H1 (cell line): Measurements from ENCODE around the gene ZNF441. TPM values are rescaled to one million over a fixed set of nuclear protein-coding genes. Genes with fewer than 3 reads are reported as not detected.

Source experiments
- CTCF ChIA-PET: fragments of 300-600 bp; sonication (Branson Sonifier 250); formaldehyde crosslinking; loops from one replicate; lab custom pipeline; 2021; ENCODE audit not compliant: partially characterized antibody; lab: Charles Lee
- POLR2A ChIA-PET: fragments of 300-600 bp; sonication (Branson Sonifier 250); formaldehyde crosslinking; loops from one replicate; lab custom pipeline; 2021; ENCODE audit warnings: inconsistent platforms; ENCODE audit not compliant: partially characterized antibody; lab: Charles Lee
- DNase-seq, 2 experiments: peaks; one replicate each; pipeline versions ENCODE4 v3.0.0 to v3.0.0-alpha.2; 2010 to 2022; ENCODE audit warnings: low spot score in 2 of 2, low read depth in 1 of 2, mixed read lengths in 1 of 2
- FAIRE-seq: peaks from 2 replicates; lab custom pipeline; 2011; peaks lifted over from hg19 to GRCh38; lab: Jason Lieb, UNC
- H2AFZ ChIP-seq: 2 replicates; pipeline ENCODE4 v1.8.1; 2012; ENCODE audit warnings: low read length, inconsistent platforms
- H2AK5ac ChIP-seq: 2 replicates; pipeline ENCODE4 v1.6.1; 2013; ENCODE audit warnings: low read depth, low read length
- H2BK120ac ChIP-seq: replicated peaks from 2 replicates; pipeline ENCODE3; 2013; ENCODE audit warnings: low read depth, low read length, inconsistent platforms
- H2BK12ac ChIP-seq: 2 replicates; pipeline ENCODE4 v1.6.1; 2013; ENCODE audit warnings: low read depth, low read length
- H2BK15ac ChIP-seq: 2 replicates; pipeline ENCODE4 v1.6.1; 2013; ENCODE audit warnings: low read length
- H2BK20ac ChIP-seq: 2 replicates; pipeline ENCODE4 v1.6.1; 2013; ENCODE audit warnings: low read length
- H2BK5ac ChIP-seq: 2 replicates; pipeline ENCODE4 v1.6.1; 2013; ENCODE audit warnings: low read depth, low read length
- H3K14ac ChIP-seq: 2 replicates; pipeline ENCODE4 v1.6.1; 2013; ENCODE audit warnings: inconsistent platforms; ENCODE audit not compliant: insufficient read length
- H3K18ac ChIP-seq: 2 replicates; pipeline ENCODE4 v1.6.1; 2013; ENCODE audit warnings: low read length; ENCODE audit errors: extremely low read depth
- H3K23ac ChIP-seq: 2 replicates; pipeline ENCODE4 v1.6.1; 2013; ENCODE audit warnings: inconsistent platforms; ENCODE audit not compliant: insufficient read length
- H3K23me2 ChIP-seq: 2 replicates; pipeline ENCODE4 v1.6.1; 2013; ENCODE audit warnings: low read depth, low read length
- H3K27ac ChIP-seq: 2 replicates; pipeline ENCODE4 v1.6.1; 2011; ENCODE audit warnings: low read depth, low read length, inconsistent platforms
- H3K27me3 ChIP-seq, 4 experiments: replicated peaks in 1 of 4; 1 replicate in 1 of 4; 2 replicates in 3 of 4; pipeline versions ENCODE4 v1.6.1 to v1.8.1; 2011 to 2013; ENCODE audit warnings: low read length in 3 of 4, mild to moderate bottlenecking in 3 of 4, inconsistent platforms in 2 of 4, mixed read lengths in 2 of 4, moderate library complexity in 1 of 4; ENCODE audit not compliant: control insufficient read depth in 3 of 4, insufficient read depth in 3 of 4; ENCODE audit errors: extremely low read depth in 1 of 4
- H3K36me3 ChIP-seq, 4 experiments: 2 replicates each; pipeline versions ENCODE4 v1.6.1 to v1.8.1; 2011 to 2013; ENCODE audit warnings: mild to moderate bottlenecking in 4 of 4, low read length in 3 of 4, moderate library complexity in 2 of 4, control low read depth in 1 of 4, inconsistent platforms in 1 of 4; ENCODE audit not compliant: insufficient read depth in 4 of 4, control insufficient read depth in 2 of 4
- H3K4ac ChIP-seq: replicated peaks from 2 replicates; pipeline ENCODE3; 2013; ENCODE audit warnings: low read length, low read depth, mixed read lengths, inconsistent platforms; ENCODE audit not compliant: insufficient read length
- H3K4me1 ChIP-seq, 4 experiments: replicated peaks in 1 of 4; 1 replicate in 1 of 4; 2 replicates in 3 of 4; pipeline versions ENCODE4 v1.6.1 to v1.8.1; 2011 to 2013; ENCODE audit warnings: low read length in 3 of 4, inconsistent platforms in 2 of 4, mixed read lengths in 1 of 4; ENCODE audit not compliant: insufficient read depth in 4 of 4, control insufficient read depth in 3 of 4
- H3K4me2 ChIP-seq, 2 experiments: 2 replicates each; pipeline versions ENCODE4 v1.6.1 to v1.8.1; 2011 to 2013; ENCODE audit warnings: low read depth in 2 of 2, low read length in 2 of 2, control low read depth in 1 of 2, inconsistent platforms in 1 of 2, mild to moderate bottlenecking in 1 of 2; ENCODE audit not compliant: insufficient read depth in 1 of 2
- H3K4me3 ChIP-seq, 4 experiments: fragments of 200-600, 300-600 bp in 1 of 4; sonication (generic), shearing (Covaris generic), sonication (Bioruptor Twin) in 1 of 4; 2 replicates each; pipeline versions ENCODE4 v1.5.1 to v1.8.1; 2011 to 2016; ENCODE audit warnings: low read length in 4 of 4, low read depth in 3 of 4, control low read depth in 2 of 4, inconsistent platforms in 2 of 4, mild to moderate bottlenecking in 2 of 4, mixed read lengths in 1 of 4, moderate library complexity in 1 of 4; ENCODE audit not compliant: insufficient read depth in 2 of 4; ENCODE audit errors: extremely low read depth in 1 of 4
- H3K56ac ChIP-seq: replicated peaks from 2 replicates; pipeline ENCODE3; 2013; ENCODE audit warnings: low read depth, mild to moderate bottlenecking, mixed read lengths, low read length, inconsistent platforms; ENCODE audit not compliant: insufficient read length
- H3K79me1 ChIP-seq: 2 replicates; pipeline ENCODE4 v1.6.1; 2013; ENCODE audit warnings: low read depth, low read length, control low read depth
- H3K79me2 ChIP-seq, 2 experiments: 2 replicates each; pipeline versions ENCODE4 v1.6.1 to v1.8.1; 2012 to 2013; ENCODE audit warnings: low read length in 2 of 2, mild to moderate bottlenecking in 2 of 2, inconsistent platforms in 1 of 2; ENCODE audit not compliant: insufficient read depth in 2 of 2, control insufficient read depth in 1 of 2
- H3K9ac ChIP-seq, 4 experiments: replicated peaks in 1 of 4; 1 replicate in 1 of 4; 2 replicates in 3 of 4; pipeline versions ENCODE4 v1.6.1 to v1.8.1; 2011 to 2013; ENCODE audit warnings: low read depth in 3 of 4, low read length in 3 of 4, control low read depth in 2 of 4, mild to moderate bottlenecking in 2 of 4, moderate library complexity in 2 of 4, inconsistent platforms in 1 of 4; ENCODE audit errors: extremely low read depth in 1 of 4
- H3K9me3 ChIP-seq, 2 experiments: 2 replicates each; pipeline versions ENCODE4 v1.6.1 to v1.8.1; 2012 to 2013; ENCODE audit warnings: mild to moderate bottlenecking in 2 of 2, moderate library complexity in 2 of 2, control low read depth in 1 of 2, inconsistent platforms in 1 of 2, low read depth in 1 of 2, low read length in 1 of 2, mixed read lengths in 1 of 2; ENCODE audit not compliant: insufficient read depth in 2 of 2
- H4K20me1 ChIP-seq, 2 experiments: replicated peaks in 1 of 2; 2 replicates each; pipeline versions ENCODE3 to v1.8.1; 2011 to 2013; ENCODE audit warnings: inconsistent platforms in 2 of 2, low read length in 2 of 2, mild to moderate bottlenecking in 1 of 2; ENCODE audit not compliant: insufficient read depth in 2 of 2, control insufficient read depth in 1 of 2
- H4K5ac ChIP-seq: 2 replicates; pipeline ENCODE4 v1.6.1; 2013; ENCODE audit warnings: low read length, low read depth, mixed read lengths, inconsistent platforms; ENCODE audit not compliant: insufficient read length
- H4K8ac ChIP-seq: 2 replicates; pipeline ENCODE4 v1.8.0; 2013; ENCODE audit warnings: mild to moderate bottlenecking, moderate library complexity, low read length, inconsistent platforms; ENCODE audit not compliant: insufficient read depth; ENCODE audit errors: extremely low read depth
- H4K91ac ChIP-seq: replicated peaks from 2 replicates; pipeline ENCODE3; 2013; ENCODE audit warnings: low read length, mixed read lengths, inconsistent platforms; ENCODE audit not compliant: insufficient read length
- BRCA1 ChIP-seq: IDR thresholded peaks from 2 replicates; pipeline ENCODE4 v1.6.1; 2012; ENCODE audit warnings: low read depth, low read length, improper control_type of control experiment
- CBX5 ChIP-seq: fragments of 300-800, 300-1000 bp; sonication (generic); IDR thresholded peaks from 2 replicates; pipeline ENCODE4 v1.7.1; 2016; ENCODE audit warnings: antibody characterized with exemption, low read length, low read depth
- EP300 ChIP-seq, 2 experiments: IDR thresholded peaks; 1 replicate in 1 of 2; 2 replicates in 1 of 2; pipeline ENCODE4 v1.6.1; 2011 to 2012; ENCODE audit warnings: low read depth in 2 of 2, low read length in 2 of 2, mild to moderate bottlenecking in 2 of 2, borderline replicate concordance in 1 of 2, inconsistent platforms in 1 of 2, moderate library complexity in 1 of 2
- KDM1A ChIP-seq: fragments of 200-600, 300-600 bp; sonication (generic); IDR thresholded peaks from 2 replicates; pipeline ENCODE4 v1.7.1; 2016; ENCODE audit warnings: mild to moderate bottlenecking, low read length, borderline replicate concordance
- RAD21 ChIP-seq, 2 experiments: IDR thresholded peaks in 1 of 2; conservative IDR thresholded peaks in 1 of 2; 2 replicates each; pipeline ENCODE4 v1.6.1; 2011; ENCODE audit warnings: low read depth in 2 of 2, low read length in 2 of 2, improper control_type of control experiment in 1 of 2, inconsistent platforms in 1 of 2, mild to moderate bottlenecking in 1 of 2, moderate library complexity in 1 of 2
- SP2 ChIP-seq: IDR thresholded peaks from 2 replicates; pipeline ENCODE4 v1.6.1; 2012; ENCODE audit warnings: mild to moderate bottlenecking, low read length, inconsistent platforms
- SP4 ChIP-seq: IDR thresholded peaks from 2 replicates; pipeline ENCODE4 v1.6.1; 2012; ENCODE audit warnings: low read length, inconsistent platforms
- TBP ChIP-seq: IDR thresholded peaks from 2 replicates; pipeline ENCODE4 v1.6.1; 2011; ENCODE audit warnings: low read depth, low read length, improper control_type of control experiment
- TCF12 ChIP-seq: IDR thresholded peaks from 2 replicates; pipeline ENCODE4 v1.6.1; 2011; ENCODE audit warnings: low read depth, mild to moderate bottlenecking, low read length
- WGBS, 2 experiments: shearing (Covaris generic) in 1 of 2; methylation state at CpG; one replicate each; pipeline versions ENCODE4 v1.1.6 to v1.1.7; 2013 to 2015; ENCODE audit warnings: low lambda C conversion rate in 2 of 2, mixed read lengths in 2 of 2, inconsistent platforms in 1 of 2, low coverage in 1 of 2, missing lambda C conversion rate in 1 of 2; ENCODE audit not compliant: insufficient replicate concordance in 2 of 2, insufficient coverage in 1 of 2, insufficient read length in 1 of 2; ENCODE audit errors: extremely low coverage in 1 of 2, missing lambda C conversion rate in 1 of 2; 5-methylcytosine and 5-hydroxymethylcytosine counted together
- polyA plus RNA-seq, 7 experiments: library from polyadenylated mRNA; depleted of rRNA in 3 of 7; stranded (reverse) in 5 of 7; unstranded in 2 of 7; fragments of >200 nt in 5 of 7; fragments of 200-250 nt in 2 of 7; gene quantifications; 1 replicate in 5 of 7; 2 replicates in 1 of 7; 4 replicates in 1 of 7; pipeline versions ENCODE4 v1.2.1 to v1.2.3, GENCODE V29; 2011 to 2013; ENCODE audit warnings: missing spikeins in 2 of 7, mixed read lengths in 2 of 7
- total RNA-seq: library from RNA; stranded (reverse); fragmentation: NEBNext Ultra II Directional; extraction: Animal tissue kit (Norgen Biotek cat#: 25700); gene quantifications from 2 replicates; pipeline ENCODE4 v1.2.1, GENCODE V29; 2021

ZNF441 gene
- total and polyA plus RNA-seq, 2 of the 8 experiments (the other 6 are each of a cell fraction or from before 2014, with no cell fraction given) = 0.09 to 0.48 TPM

DNA sequence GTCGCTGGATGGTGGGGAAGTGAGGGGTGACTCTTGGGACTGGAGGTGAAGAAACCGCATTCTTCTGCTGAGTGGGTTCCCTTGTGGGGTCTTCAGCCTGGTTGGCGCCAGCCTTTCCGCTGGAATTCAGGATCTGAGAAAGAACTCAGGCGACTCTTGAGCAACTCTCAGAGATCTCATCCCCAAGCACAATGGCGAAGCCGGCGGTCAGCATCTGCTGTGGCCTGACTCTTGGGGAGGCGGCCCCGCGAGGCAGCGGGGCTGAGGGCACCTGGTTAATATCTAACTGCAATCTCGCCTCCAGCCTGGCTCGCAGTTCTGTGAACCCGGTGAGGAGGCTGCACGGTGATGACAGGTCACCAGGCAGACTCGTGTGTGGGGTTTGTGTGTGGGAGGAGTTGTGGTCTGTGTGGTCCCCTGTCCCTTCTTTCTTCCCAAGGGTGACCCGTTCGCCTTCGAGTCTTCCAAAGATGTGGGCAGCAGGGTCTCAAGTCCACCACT, 883 bp downstream of the ZNF441 start:
- H2AFZ ChIP-seq = 0 out of 2 replicates have a peak overlapping the region, but pooled peaks have one; percentile 92
- no peaks in the 10 kb centered on the region for H3K23me2 ChIP-seq
- FAIRE-seq = no peak
- H3K79me2 ChIP-seq = no peaks in the 10 kb centered on the region
- H3K9ac ChIP-seq = no peak overlapping the region; a peak in 2 of 7 replicates
- peak in 1 of 2 experiments; percentile 43 for DNase-seq
- no peak overlapping the region for H4K5ac ChIP-seq
- H2BK120ac ChIP-seq = no peak overlapping the region
- no peaks in the 10 kb centered on the region for H3K4me1 ChIP-seq
- no peak overlapping the region for H3K27ac ChIP-seq
- H4K8ac ChIP-seq = peak overlapping the region; percentile 79; the same call in 1 of the 2 replicates
- no peak overlapping the region for H3K23ac ChIP-seq
- no peak overlapping the region for H3K56ac ChIP-seq
- TF ChIP-seq TBP (no peak), RAD21 (IDR thresholded peaks at IDR 0.05 in 1 of 2, conservative IDR thresholded peaks at IDR 0.05 in 1 of 2; ENCODE audit: low read depth in 2 of 2, low read length in 2 of 2) (no peak), BRCA1 (no peak), KDM1A (no peak), SP2 (no peak), CBX5 (no peak), SP4 (no peak), EP300 (IDR thresholded peaks at IDR 0.05; ENCODE audit: borderline replicate concordance in 1 of 2, low read depth in 2 of 2, low read length in 2 of 2) (no peak), TCF12 (no peak)
- H3K27me3 ChIP-seq = peaks cover 3 to 20% (median 15%) of the 10 kb centered on the region in 4 experiments
- no peaks in the 10 kb centered on the region for H3K79me1 ChIP-seq
- H4K91ac ChIP-seq = no peak overlapping the region
- no peak overlapping the region for H2BK12ac ChIP-seq
- no peak overlapping the region for H2BK20ac ChIP-seq
- no peaks in the 10 kb centered on the region for H4K20me1 ChIP-seq
- no peak overlapping the region for H2AK5ac ChIP-seq
- no peak overlapping the region for H3K18ac ChIP-seq
- no peak overlapping the region for H3K14ac ChIP-seq
- no peaks in the 10 kb centered on the region for H3K36me3 ChIP-seq
- 75% methylated on average over 18 of the region's 20 CpGs; no CpG with 5 or more reads in 1 of the 2 experiments for WGBS, 2 experiments
- H3K4me3 ChIP-seq = peak overlapping the region; percentile 48 to 84 (median 78); a peak in 7 of 8 replicates
- no peak overlapping the region for H2BK15ac ChIP-seq
- peaks cover 4 to 14% of the 10 kb centered on the region in 2 experiments; a peak in 2 of 4 replicates for H3K9me3 ChIP-seq
- peak overlapping the region; percentile 57 to 88; a peak in 3 of 4 replicates for H3K4me2 ChIP-seq
- H2BK5ac ChIP-seq = no peak overlapping the region
- ChIA-PET POLR2A (no interaction called here), CTCF (no interaction called here)
- no peak overlapping the region for H3K4ac ChIP-seq
